CD4-positive, alpha-beta T cell treated with Interleukin-4 for 4 hours (primary cell): ENCODE results near the gene RAB5IF.
"Not testable (repeated sequence)": the region's sequence is repeated elsewhere in the genome, so short reads cannot be mapped to it uniquely, and the experiment has no call there.

Source experiments
- DNase-seq: peaks from one replicate; pipeline ENCODE4 v3.0.0-alpha.2; 2020

RAB5IF gene

GRCh38 chr20:36605399-36606157 is at the start of gene RAB5IF:
RAB5IF (plus strand) TSS chr20:36605779; CDS start chr20:36605952, 173 bp downstream.
- DNase-seq, result peak; percentile 98

- no peak for DNase-seq
These were observed 42.9 kb upstream of the RAB5IF start for GRCh38 chr20:36562724-36563123.

- no peak for DNase-seq
These were observed 42.2 kb upstream of the RAB5IF start for GRCh38 chr20:36563374-36563773.

GRCh38 chr20:36564078-36564725 is 41.4 kb upstream of the RAB5IF start:
- DNase-seq, result not testable (repeated sequence)

GRCh38 chr20:36564726-36565121 is 40.9 kb upstream of the RAB5IF start:
- DNase-seq, result peak; percentile 39

GRCh38 chr20:36565520-36565919 is 40.1 kb upstream of the RAB5IF start:
- no peak for DNase-seq

- DNase-seq, result no peak
These were observed 35.6 kb upstream of the RAB5IF start for GRCh38 chr20:36569847-36570429.

- DNase-seq, result no peak
These were observed 33.7 kb upstream of the RAB5IF start for GRCh38 chr20:36571564-36572504.

GRCh38 chr20:36572701-36573102 is 32.9 kb upstream of the RAB5IF start:
- DNase-seq, result peak; percentile 80

GRCh38 chr20:36573103-36573797 is 32.3 kb upstream of the RAB5IF start, which contains the start of gene TGIF2:
TGIF2 (plus strand) TSS chr20:36573597; CDS start chr20:36578775, 5,178 bp downstream.
- peak; percentile 90 for DNase-seq

- no peak for DNase-seq
These were observed 31.7 kb upstream of the RAB5IF start for GRCh38 chr20:36573798-36574365.

GRCh38 chr20:36574366-36575135 is 31.0 kb upstream of the RAB5IF start:
- peak; percentile 32 for DNase-seq

- no peak for DNase-seq
These were observed 29.5 kb upstream of the RAB5IF start for GRCh38 chr20:36576081-36576445.

- DNase-seq, result no peak
These were observed 27.1 kb upstream of the RAB5IF start for GRCh38 chr20:36578356-36579041.

GRCh38 chr20:36579996-36580545 is 25.5 kb upstream of the RAB5IF start:
- DNase-seq, result no peak

GRCh38 chr20:36582322-36582721 is 23.3 kb upstream of the RAB5IF start:
- no peak for DNase-seq

GRCh38 chr20:36582821-36583220 is 22.8 kb upstream of the RAB5IF start:
- no peak for DNase-seq

GRCh38 chr20:36584018-36584481 is 21.5 kb upstream of the RAB5IF start:
- no peak for DNase-seq

- no peak for DNase-seq
These were observed 20.0 kb upstream of the RAB5IF start for GRCh38 chr20:36585410-36586125.
